ENCODE measurements around the gene PUS1. TPM values are rescaled to one million over a fixed set of nuclear protein-coding genes. Genes with fewer than 3 reads are reported as not detected.
"Not testable (repeated sequence)": the region's sequence is repeated elsewhere in the genome, so short reads cannot be mapped to it uniquely, and the experiment has no call there.

The PUS1 gene
- total RNA-seq, 1 experiment from 2014 or later = 77.3 TPM

DNA sequence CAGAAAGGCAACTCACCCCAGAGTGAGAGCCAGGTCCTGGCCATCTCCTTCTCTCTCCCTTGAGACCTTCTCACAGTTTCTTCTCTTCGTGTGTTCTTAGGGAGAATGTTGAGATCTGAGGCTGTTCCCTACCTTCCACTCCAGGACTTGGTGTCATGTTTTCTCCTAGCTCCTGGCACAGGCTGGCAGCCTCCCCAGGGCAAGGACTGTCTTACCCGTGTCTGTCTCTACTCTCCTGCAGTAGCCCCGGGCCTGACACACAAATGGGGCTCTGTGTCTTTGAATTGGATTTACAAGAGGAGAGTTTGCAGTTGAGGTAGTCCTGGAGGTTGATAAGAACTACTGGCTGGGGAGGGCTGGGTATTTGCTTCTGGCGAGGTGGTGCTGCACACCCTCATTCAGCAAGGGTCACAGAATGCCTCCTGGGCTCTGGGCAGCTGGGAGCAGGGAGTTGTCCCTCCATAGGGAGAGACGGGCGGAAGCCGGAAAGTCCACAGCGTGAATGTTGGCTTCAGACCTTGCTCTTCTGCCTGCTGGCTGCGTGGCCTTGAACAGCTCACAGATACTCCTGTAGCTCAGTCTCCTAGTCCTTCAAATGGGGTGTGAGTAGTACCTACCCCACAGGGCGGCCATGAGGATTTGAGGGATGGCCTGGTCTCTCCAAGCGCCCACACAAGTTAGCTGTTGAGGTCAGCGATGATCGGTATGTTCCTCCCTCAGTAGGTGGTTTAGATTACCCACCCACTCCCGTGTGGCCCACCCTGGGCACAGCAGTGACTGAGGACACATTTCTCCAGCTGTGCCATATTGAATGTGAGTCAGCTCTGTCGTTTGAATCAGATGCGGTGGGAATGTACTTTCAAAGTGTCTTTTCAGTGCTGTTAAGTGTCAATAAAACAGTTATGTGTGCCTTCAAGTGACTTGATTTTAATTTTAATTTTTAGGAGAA, 30.8 kb downstream of the PUS1 start:
- RAD21 ChIA-PET (ENCODE audit: low non-redundant PET in 1 of 2, low total read pairs in 2 of 2, uncharacterized antibody in 2 of 2, unreplicated experiment in 2 of 2) = no interaction called here

DNA sequence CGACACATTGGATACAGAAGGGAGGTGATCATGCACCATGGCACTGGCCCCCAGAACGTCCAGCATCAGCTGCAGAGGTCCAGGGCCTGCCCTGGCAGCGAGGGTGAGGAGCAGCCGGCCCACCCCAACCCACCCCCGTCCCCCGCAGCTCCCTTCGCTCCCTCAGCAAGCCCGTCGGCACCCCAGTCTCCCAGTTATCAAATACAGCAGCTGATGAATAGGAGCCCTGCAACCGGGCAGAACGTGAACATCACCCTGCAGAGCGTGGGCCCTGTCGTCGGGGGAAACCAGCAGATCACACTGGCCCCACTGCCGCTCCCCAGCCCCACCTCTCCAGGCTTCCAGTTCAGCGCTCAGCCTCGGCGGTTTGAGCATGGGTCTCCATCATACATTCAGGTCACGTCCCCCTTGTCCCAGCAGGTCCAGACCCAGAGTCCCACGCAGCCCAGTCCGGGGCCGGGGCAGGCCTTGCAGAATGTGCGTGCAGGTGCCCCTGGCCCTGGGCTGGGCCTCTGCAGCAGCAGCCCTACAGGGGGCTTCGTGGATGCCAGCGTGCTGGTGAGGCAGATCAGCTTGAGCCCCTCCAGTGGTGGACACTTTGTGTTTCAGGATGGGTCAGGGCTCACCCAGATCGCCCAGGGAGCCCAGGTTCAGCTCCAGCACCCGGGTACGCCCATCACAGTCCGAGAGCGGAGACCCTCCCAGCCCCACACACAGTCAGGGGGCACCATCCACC, 31.7 kb downstream of the PUS1 start:
- ATAC-seq; intact Hi-C loops (cut with micrococcal nuclease): not testable (repeated sequence)

More for the DNA sequence above, 30.8 kb downstream of the PUS1 start:
- peaks cover 9% of the 10 kb centered on the region; the same call in 1 of the 2 replicates for H4K20me1 ChIP-seq (ENCODE audit: insufficient read depth)
- H3K27me3 ChIP-seq (ENCODE audit: insufficient read depth, low read length) = no peaks in the 10 kb centered on the region
- H2AFZ ChIP-seq (ENCODE audit: low read depth, low read length, poor library complexity, severe bottlenecking) = no peak overlapping the region
- no peak for ATAC-seq
- peaks cover 88% of the 10 kb centered on the region for H3K79me2 ChIP-seq (ENCODE audit: insufficient read depth, low read length)
- no peak overlapping the region for H3K27ac ChIP-seq (ENCODE audit: low read depth, low read length)
- no peak for DNase-seq (ENCODE audit: low read depth, low spot score)
- ChIA-PET POLR2A (no interaction called here), CTCF (no interaction called here)
- BruUV-seq (replicated peaks) = no TSS peak
- H3K9me2 ChIP-seq (ENCODE audit: insufficient read depth) = no peaks in the 10 kb centered on the region
- H3K9me3 ChIP-seq (ENCODE audit: control insufficient read depth in 1 of 2, insufficient read depth in 1 of 2, low read depth in 1 of 2, low read length in 2 of 2) = no peaks in the 10 kb centered on the region
- peaks cover 21 to 22% of the 10 kb centered on the region in 2 experiments for H3K4me1 ChIP-seq (ENCODE audit: control insufficient read depth in 1 of 2, insufficient read depth in 2 of 2, low read length in 2 of 2)
- intact Hi-C loops (cut with micrococcal nuclease) = no loop called here
- H3K9ac ChIP-seq (ENCODE audit: low read length) = no peak overlapping the region
- H3K4me2 ChIP-seq (ENCODE audit: low read length) = no peak overlapping the region
- H3K36me3 ChIP-seq (ENCODE audit: control insufficient read depth in 1 of 2, insufficient read depth in 2 of 2, low read length in 2 of 2) = peaks cover 6 to 7% of the 10 kb centered on the region in 2 experiments; a peak in 3 of 4 replicates
- no peak for TF ChIP-seq EGR1 (IDR thresholded peaks at IDR 0.05; ENCODE audit: low read depth)
- H3K4me3 ChIP-seq (replicated peaks in 1 of 2; ENCODE audit: low read depth in 1 of 2, low read length in 2 of 2) = no peak overlapping the region

DNA sequence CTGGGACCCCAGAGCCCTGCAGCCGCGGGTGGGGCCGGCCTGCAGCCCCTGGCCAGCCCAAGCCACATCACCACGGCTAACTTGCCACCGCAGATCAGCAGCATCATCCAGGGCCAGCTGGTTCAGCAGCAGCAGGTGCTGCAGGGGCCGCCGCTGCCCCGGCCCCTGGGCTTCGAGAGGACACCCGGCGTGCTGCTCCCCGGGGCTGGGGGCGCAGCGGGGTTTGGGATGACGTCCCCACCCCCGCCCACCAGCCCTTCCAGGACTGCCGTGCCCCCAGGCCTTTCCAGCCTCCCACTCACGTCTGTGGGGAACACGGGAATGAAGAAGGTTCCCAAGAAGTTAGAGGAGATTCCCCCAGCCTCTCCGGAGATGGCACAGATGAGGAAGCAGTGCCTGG, 32.3 kb downstream of the PUS1 start:
- H3K4me3 ChIP-seq (replicated peaks in 1 of 2; ENCODE audit: low read depth in 1 of 2, low read length in 2 of 2); H3K9me3 ChIP-seq (ENCODE audit: control insufficient read depth in 1 of 2, insufficient read depth in 1 of 2, low read depth in 1 of 2, low read length in 2 of 2); H3K4me2 ChIP-seq (ENCODE audit: low read length); POLR2A ChIA-PET; DNase-seq (ENCODE audit: low read depth, low spot score); H4K20me1 ChIP-seq (ENCODE audit: insufficient read depth); H3K9me2 ChIP-seq (ENCODE audit: insufficient read depth); H2AFZ ChIP-seq (ENCODE audit: low read depth, low read length, poor library complexity, severe bottlenecking); H3K4me1 ChIP-seq (ENCODE audit: control insufficient read depth in 1 of 2, insufficient read depth in 2 of 2, low read length in 2 of 2); H3K27ac ChIP-seq (ENCODE audit: low read depth, low read length); CTCF ChIA-PET; ATAC-seq; RAD21 ChIA-PET (ENCODE audit: low non-redundant PET in 1 of 2, low total read pairs in 2 of 2, uncharacterized antibody in 2 of 2, unreplicated experiment in 2 of 2); H3K27me3 ChIP-seq (ENCODE audit: insufficient read depth, low read length); H3K9ac ChIP-seq (ENCODE audit: low read length); intact Hi-C loops (cut with micrococcal nuclease); H3K36me3 ChIP-seq (ENCODE audit: control insufficient read depth in 1 of 2, insufficient read depth in 2 of 2, low read length in 2 of 2): not testable (repeated sequence)
- BruUV-seq (replicated peaks) = TSS peak; percentile 2
- H3K79me2 ChIP-seq (ENCODE audit: insufficient read depth, low read length) = peaks cover 88% of the 10 kb centered on the region

More for the DNA sequence above, 31.7 kb downstream of the PUS1 start:
- peaks cover 88% of the 10 kb centered on the region for H3K79me2 ChIP-seq (ENCODE audit: insufficient read depth, low read length)
- H3K27me3 ChIP-seq (ENCODE audit: insufficient read depth, low read length); H3K9me2 ChIP-seq (ENCODE audit: insufficient read depth); POLR2A ChIA-PET; H3K4me3 ChIP-seq (replicated peaks in 1 of 2; ENCODE audit: low read depth in 1 of 2, low read length in 2 of 2); RAD21 ChIA-PET (ENCODE audit: low non-redundant PET in 1 of 2, low total read pairs in 2 of 2, uncharacterized antibody in 2 of 2, unreplicated experiment in 2 of 2); H3K27ac ChIP-seq (ENCODE audit: low read depth, low read length); H2AFZ ChIP-seq (ENCODE audit: low read depth, low read length, poor library complexity, severe bottlenecking); BruUV-seq (replicated peaks); CTCF ChIA-PET; H3K9me3 ChIP-seq (ENCODE audit: control insufficient read depth in 1 of 2, insufficient read depth in 1 of 2, low read depth in 1 of 2, low read length in 2 of 2); DNase-seq (ENCODE audit: low read depth, low spot score); H3K36me3 ChIP-seq (ENCODE audit: control insufficient read depth in 1 of 2, insufficient read depth in 2 of 2, low read length in 2 of 2); H3K4me2 ChIP-seq (ENCODE audit: low read length); H3K9ac ChIP-seq (ENCODE audit: low read length): not testable (repeated sequence)
- peaks cover 14% of the 10 kb centered on the region for H4K20me1 ChIP-seq (ENCODE audit: insufficient read depth)
- H3K4me1 ChIP-seq (ENCODE audit: control insufficient read depth in 1 of 2, insufficient read depth in 2 of 2, low read length in 2 of 2) = peaks cover 13 to 14% of the 10 kb centered on the region in 2 experiments

Measured in HCT116 (cell line).